Lower leg skin (tissue), 3 donors: Measurements from ENCODE around the gene TYMS.

ENCODE experiments used
- CTCF ChIP-seq, 3 donors: fragments of 450-650 bp; IDR thresholded peaks; one replicate each; pipeline ENCODE4 v1.5.1; 2016; ENCODE audit warnings: antibody characterized with exemption in 3 of 3, mild to moderate bottlenecking in 3 of 3, moderate library complexity in 2 of 3
- POLR2A ChIP-seq, 2 donors: fragments of 450-650 bp; IDR thresholded peaks; one replicate each; pipeline ENCODE4 v1.6.1; 2016 to 2017; ENCODE audit warnings: antibody characterized with exemption in 2 of 2, mild to moderate bottlenecking in 1 of 2, moderate library complexity in 1 of 2

- no peak for TF ChIP-seq CTCF (IDR thresholded peaks at IDR 0.05)
- no peak for TF ChIP-seq POLR2A (IDR thresholded peaks at IDR 0.05)
Measured at GRCh38 chr18:677145-677544, 19.7 kb downstream of the TYMS start.
